DOHH2 (cell line): Measurements from ENCODE around the gene ASTL.

Source experiments
- EZH2phosphoT487 ChIP-seq: fragments of 200-600 bp; sonication (generic); IDR thresholded peaks from 2 replicates; pipeline ENCODE4 v1.6.1; 2017; ENCODE audit warnings: borderline replicate concordance, mild to moderate bottlenecking, antibody characterized with exemption, low read length, moderate library complexity, mixed read lengths
- TF ChIP-seq, protein P1 (sequence below): fragments of 200-600 bp; sonication (generic); IDR thresholded peaks from one replicate; pipeline ENCODE4 v1.5.1; 2014; ENCODE audit warnings: antibody characterized with exemption, mild to moderate bottlenecking, low read depth, low read length; ENCODE audit not compliant: poor library complexity, severe bottlenecking

DNA sequence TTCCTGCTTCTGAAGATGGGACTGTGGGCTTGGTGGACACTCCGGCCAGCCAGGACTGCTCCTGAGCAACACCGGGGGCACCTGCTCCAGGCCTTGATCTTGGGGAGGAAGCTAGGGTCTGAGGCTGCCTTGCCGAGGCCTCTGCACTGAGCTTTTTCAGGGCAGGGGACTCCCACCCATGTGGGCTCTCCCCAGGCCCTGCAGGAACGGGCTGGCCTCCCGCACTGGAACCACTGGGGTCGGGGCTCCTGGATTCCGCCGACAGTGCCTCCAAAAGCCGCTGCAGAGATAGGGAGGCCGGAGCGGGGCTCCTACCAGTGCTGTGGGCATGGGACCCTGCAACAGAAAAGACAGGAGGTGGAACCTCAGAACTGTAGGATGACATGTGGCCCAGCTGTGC is 14.4 kb downstream of the ASTL start:
- TF ChIP-seq, protein P1, sequence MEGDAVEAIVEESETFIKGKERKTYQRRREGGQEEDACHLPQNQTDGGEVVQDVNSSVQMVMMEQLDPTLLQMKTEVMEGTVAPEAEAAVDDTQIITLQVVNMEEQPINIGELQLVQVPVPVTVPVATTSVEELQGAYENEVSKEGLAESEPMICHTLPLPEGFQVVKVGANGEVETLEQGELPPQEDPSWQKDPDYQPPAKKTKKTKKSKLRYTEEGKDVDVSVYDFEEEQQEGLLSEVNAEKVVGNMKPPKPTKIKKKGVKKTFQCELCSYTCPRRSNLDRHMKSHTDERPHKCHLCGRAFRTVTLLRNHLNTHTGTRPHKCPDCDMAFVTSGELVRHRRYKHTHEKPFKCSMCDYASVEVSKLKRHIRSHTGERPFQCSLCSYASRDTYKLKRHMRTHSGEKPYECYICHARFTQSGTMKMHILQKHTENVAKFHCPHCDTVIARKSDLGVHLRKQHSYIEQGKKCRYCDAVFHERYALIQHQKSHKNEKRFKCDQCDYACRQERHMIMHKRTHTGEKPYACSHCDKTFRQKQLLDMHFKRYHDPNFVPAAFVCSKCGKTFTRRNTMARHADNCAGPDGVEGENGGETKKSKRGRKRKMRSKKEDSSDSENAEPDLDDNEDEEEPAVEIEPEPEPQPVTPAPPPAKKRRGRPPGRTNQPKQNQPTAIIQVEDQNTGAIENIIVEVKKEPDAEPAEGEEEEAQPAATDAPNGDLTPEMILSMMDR: no peak
- TF ChIP-seq EZH2phosphoT487: no peak
